Non-pigmented ciliary epithelial cell (primary cell): ENCODE data around the gene PHACTR3.

Experiments used
- DNase-seq: peaks from one replicate; pipeline ENCODE4 v3.0.0-alpha.2; 2010; ENCODE audit warnings: low read depth

Gene PHACTR3

DNA sequence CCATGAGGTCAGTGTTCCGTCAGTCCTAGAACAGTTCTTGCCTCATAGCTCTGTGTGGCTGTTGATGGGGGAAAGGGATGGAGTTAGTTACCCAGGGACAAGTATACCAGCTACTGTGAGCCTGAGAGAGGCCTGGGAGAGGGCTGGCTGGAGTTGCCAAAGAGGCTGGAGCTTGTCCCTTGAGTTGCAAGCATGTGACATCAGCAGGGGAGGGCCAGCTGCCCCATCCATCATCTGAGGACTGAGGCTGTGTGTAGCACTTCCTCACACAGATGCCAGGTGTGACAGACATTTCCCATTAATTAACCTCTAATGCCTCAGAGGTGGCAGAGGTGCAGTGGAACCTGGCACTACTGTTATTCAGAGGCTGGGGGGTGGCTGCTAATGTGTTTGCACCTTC lies 131.6 kb downstream of the PHACTR3 start:
- no peak for DNase-seq

GRCh38 chr20:59736366-59736765 lies 132.0 kb downstream of the PHACTR3 start:
- DNase-seq: no peak

GRCh38 chr20:59737073-59737666 lies 132.8 kb downstream of the PHACTR3 start:
- DNase-seq: no peak

GRCh38 chr20:59737816-59738215 lies 133.5 kb downstream of the PHACTR3 start:
- no peak for DNase-seq

DNA sequence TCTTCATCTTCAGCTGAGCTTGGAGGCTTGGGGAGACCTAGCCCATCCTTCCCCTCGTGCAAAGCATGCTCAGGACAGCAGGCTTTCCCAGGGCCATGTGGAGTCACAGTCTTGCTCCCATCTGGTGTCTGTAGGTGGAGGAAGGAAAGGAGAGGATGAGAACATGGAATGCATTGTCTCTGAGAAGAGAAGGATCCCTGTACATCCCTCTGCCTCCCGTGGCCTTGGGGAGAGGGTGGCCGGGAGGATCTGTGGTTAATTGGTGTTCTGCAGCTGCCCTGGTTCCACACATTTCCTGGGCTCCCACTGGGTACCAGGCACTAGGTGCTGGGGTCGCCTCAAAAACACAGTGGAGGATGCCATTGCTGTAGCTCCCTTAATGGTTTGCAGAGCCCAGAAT lies 134.5 kb downstream of the PHACTR3 start:
- no peak for DNase-seq

GRCh38 chr20:59740621-59741020 lies 136.3 kb downstream of the PHACTR3 start:
- no peak for DNase-seq

DNA sequence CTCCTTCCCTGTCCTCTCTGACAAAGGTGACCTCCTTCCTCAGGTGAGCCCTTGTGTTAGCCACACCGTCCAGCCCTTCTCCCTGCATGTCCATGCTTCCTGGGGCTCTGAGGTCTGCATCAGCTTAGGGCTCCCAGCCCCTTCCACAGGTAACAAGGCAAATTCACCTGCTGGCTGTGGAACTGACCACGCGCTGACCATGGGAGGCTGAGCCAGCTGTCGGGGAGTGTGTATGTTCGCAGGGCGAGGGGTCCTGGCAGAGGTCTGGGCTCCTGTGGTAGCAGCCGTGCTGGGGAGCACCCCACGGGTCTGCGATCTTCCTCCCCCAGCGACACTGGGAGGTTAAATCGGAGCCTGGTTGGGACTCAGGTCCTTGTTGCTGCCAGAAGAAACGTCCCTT lies 136.7 kb downstream of the PHACTR3 start:
- no peak for DNase-seq

- no peak for DNase-seq
These were observed 138.2 kb downstream of the PHACTR3 start for GRCh38 chr20:59742351-59743095.

- no peak for DNase-seq
These were observed 139.0 kb downstream of the PHACTR3 start for GRCh38 chr20:59743308-59743707.

DNA sequence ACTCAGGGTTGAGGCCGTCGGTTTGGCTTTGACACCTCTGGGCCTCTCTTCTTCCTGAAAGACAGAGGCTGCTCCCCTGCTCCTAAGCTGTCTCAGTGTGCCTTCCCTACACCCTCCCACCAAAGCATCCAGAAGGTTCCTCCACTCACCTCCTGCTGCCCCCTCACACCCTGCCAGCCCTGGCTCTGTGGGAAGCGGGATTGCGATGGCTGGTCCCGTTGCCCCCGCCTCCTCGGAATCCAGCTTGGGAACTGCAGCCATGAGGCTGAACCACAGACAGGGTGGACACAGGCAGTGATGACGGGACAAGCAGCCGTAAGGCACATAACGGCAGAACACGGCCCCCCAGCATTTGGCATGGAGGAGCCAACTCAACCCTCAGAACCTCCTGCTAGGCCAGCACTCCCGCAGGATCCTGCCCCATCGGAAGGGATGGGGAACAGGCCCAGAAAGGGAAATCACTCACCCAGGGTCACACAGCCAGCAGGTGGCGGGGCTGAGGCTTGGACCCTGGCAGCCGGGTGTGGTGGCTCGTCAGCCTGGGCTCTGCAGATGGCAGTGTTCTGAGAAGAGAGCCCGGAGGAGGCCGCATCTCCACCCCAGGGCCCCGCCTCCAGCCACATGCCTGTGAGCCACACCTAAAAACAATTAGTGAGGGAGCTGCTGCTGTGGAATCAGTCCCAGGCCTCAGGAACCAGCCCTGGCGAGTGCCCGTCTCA lies 139.6 kb downstream of the PHACTR3 start:
- no peak for DNase-seq

- no peak for DNase-seq
These were observed 140.4 kb downstream of the PHACTR3 start for GRCh38 chr20:59744756-59745155.

- DNase-seq: no peak
These were observed 140.9 kb downstream of the PHACTR3 start for GRCh38 chr20:59745201-59745600.

GRCh38 chr20:59745716-59746115 lies 141.4 kb downstream of the PHACTR3 start:
- no peak for DNase-seq

- DNase-seq: no peak
These were observed 141.8 kb downstream of the PHACTR3 start for GRCh38 chr20:59746155-59746554.

- DNase-seq: no peak
These were observed 143.6 kb downstream of the PHACTR3 start for GRCh38 chr20:59747671-59748515.

DNA sequence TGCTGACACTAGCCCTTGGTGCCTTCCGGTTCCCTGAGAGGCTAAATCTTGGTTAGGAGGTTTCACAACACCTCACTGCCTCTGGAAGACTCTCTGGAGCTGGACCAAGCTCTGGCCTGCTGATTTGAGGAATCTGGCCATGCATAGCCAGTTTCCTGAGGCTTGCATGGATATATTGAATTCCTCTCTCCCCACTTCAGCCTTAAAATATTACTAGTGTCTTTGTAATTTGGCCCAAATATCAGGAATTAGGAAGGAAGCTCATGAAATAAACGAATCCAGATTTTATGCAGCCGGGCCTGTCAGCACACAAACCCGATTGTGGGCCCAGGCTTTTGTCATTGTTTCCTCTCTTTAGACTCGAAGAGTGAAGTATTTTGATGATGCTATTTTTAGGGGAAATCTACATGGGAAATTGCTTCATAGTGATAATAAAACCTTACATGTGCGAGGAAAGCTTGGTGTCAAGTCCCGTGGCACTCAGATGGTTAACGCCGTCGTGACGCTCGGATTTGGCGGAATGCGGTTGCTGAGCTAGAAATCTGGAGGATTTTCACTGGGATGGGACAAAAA lies 144.4 kb downstream of the PHACTR3 start:
- DNase-seq: no peak

DNA sequence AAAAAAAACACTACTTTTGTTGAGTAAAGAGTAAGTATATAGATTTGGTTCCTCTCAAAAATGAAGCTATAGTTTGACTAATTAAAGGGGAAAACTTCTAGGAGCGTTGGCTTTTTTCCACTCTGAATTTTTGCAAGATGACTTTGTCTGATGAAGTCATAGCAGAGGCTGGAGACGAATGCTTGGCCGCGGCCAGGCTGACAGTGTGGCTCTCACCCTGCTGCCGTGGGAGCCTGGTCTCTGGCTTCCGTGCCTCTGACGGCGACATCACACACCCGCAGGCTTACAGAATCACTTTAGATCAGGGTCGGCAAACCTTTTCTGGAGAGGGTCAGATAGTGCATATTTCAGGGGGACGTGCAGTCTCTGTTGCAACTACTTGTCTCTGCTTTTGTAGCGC lies 145.0 kb downstream of the PHACTR3 start:
- DNase-seq: peak; percentile 6

DNA sequence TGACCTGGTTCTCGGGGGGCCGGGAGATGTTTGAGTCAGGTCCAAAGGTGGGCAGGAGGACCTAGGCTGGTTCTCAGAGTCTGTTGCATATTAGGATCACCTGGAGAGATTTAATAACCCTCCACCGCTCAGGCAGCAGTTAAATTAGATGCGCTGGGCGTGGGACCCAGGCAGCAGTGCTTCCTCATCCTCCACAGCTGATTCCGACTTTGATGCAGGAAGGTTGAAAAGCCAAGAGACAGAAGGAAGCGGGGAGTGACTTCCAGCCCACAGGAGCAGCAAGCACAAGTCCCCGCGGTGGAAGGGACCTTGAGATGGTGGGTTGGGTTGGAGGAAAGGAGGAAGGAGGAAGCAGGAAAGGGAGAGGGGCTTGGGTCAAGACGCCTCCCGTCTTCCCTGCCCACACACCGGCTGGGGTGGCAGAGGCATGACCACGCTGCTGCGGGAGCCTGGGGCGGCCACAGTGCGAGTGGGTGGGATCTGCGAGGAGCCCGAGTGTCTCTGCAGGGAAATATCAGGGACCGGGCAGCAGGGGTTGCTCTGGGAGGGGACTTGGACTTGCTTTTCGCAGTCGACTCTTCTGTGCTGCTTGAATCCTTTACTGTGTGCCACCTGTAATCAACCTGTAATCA lies 146.0 kb downstream of the PHACTR3 start:
- no peak for DNase-seq

DNA sequence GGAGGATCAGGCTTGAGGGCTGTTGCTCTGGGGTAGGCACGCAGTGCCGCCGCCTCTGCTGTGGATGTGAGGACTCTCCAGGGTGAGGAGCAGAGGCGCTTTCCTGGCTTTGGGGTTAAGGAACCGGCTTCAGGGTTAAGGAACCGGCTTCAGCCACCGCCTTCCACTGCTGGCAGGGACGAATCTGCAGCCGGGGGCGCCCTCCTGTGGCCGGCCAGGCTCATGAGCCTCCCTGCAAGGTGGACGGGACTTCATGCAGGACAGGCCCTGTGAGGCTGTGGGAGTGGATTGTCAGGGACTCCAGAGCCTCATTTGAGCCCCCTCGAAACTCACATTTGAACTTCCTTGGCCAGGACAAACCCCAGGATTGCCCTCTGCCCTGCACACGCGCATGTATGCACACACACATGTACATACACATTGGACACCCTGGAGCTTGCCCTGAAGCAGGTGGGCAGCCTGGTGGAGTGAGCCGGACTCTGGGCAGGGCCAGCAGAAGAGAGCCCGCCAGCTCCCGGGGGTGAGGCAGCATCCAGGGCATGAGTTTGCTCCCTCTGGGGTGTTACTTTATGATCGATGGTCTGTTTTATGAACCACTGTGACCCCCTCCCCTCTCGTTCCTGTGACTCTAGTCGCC lies 146.9 kb downstream of the PHACTR3 start:
- no peak for DNase-seq

- no peak for DNase-seq
These were observed 147.8 kb downstream of the PHACTR3 start for GRCh38 chr20:59752101-59752586.
